Stimulated activated CD4-positive, alpha-beta T cell treated with anti-CD3 and anti-CD28 coated beads, Interleukin-2, amount 100 ng/mL, for 48 hours (primary cell): ENCODE measurements around the gene KLRC3.
"Not testable (repeated sequence)": the region's sequence is repeated elsewhere in the genome, so short reads cannot be mapped to it uniquely, and the experiment has no call there.

ENCODE experiments used
- DNase-seq, 2 donors: peaks; one replicate each; pipeline ENCODE4 v3.0.0-alpha.2; 2020

Gene KLRC3

DNA sequence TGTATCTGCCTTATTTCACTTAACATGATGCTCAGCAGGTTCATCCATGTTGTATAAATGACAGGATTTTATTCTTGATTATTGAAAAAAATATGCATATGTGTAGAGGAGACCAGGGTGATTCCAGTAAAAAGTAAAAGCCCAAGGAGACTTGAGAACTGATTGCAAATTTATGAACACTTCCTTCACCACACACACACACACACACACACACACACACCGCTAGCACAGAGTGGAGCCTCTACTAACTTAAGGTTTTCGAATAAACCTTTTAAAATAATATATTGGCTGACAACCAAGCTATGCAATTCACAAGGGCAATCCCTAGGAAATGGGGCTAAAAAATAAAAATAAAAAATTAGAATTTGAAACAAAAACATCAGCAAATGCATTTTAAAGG, 22.2 kb downstream of the KLRC3 start:
- DNase-seq: no peak

DNA sequence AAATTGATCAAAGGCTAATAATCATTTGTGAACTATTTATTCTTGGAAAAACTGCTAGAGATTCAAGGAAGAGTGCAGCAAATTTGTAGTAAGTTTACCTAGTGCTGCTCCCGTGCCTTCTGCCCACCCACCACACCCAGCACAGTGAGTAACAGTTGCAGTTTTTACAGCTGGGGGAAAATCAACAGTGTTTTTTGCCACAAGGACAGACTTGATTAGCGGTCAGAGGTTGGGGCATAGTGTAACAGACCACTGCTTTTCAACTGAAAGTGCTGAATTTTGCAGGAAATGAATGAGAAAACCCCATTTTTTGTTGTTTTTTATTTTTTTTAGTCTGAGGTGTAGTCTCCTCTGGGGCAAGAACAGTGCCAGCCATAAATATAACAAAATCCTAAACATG, 23.1 kb downstream of the KLRC3 start:
- DNase-seq: no peak

DNA sequence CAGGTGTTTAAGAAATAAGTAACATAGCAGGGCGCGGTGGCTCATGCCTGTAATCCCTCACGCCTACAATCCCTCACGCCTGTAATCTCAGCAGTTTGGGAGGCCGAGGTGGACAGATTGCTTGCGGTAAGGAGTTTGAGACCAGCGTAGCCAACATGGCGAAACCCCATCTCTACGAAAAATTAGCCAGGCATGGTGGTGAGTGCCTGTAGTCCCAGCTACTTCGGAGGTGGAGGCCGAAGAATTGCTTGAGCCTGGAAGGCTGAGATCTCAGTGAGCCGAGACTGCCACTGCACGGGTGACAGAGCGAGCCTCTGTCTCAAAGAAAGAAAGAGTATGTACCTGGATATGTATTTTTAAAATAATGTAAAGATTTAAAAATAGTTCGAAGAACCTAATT, 24.2 kb downstream of the KLRC3 start:
- not testable (repeated sequence) for DNase-seq

DNA sequence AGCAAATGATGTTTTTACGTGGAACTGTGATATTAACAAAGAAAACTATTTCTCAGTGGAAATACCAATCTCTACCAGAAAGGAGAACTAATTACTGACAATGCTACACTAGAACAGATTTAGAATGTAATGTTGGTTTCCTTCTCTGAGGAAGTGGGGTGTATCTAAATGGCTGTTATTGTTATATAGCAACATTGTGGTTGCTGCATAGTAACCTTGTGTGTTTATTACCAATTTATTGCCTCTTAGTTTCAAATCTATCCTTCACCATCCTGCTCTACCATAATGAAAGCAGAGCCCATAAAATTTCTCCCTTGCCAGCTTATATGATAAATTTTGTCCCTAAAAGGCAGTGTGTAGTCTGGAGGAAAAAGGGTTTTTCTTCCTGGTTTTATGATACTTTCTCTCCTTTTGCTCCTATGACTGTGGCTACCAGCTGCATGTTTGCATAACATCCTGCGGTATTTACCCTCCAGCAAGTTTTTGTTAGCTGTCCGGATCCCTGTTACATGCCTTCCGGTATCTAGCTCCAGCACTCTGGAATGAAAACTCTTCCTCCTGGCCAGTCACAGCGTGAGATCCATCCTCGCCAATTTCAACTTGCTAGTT, 24.9 kb downstream of the KLRC3 start:
- DNase-seq: no peak

DNA sequence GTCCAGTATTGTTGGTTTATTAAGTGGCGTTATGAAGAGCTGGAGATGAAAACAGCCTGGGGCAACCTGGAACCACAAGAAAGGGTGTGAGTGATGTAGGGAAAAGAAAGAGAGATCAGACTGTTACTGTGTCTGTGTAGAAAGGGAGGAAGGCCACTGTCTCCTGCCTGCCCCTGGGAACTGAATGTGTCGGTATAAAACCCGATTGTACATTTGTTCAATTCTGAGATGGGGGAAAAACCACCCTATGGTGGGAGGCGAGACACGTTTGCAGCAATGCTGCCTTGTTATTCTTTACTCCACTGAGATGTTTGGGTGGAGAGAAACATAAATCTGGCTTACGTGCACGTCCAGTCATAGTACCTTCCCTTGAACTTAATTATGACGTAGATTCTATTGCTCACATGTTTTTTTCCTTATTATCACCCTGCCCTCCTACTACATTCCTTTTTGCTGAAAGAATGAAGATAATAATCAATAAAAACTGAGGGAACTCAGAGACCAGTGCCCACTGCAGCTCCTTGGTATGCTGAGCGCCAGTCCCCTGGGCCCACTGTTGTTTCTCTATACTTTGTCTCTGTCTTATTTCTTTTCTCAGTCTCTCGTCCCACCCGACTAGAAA, 25.8 kb downstream of the KLRC3 start:
- DNase-seq: not testable (repeated sequence)

DNA sequence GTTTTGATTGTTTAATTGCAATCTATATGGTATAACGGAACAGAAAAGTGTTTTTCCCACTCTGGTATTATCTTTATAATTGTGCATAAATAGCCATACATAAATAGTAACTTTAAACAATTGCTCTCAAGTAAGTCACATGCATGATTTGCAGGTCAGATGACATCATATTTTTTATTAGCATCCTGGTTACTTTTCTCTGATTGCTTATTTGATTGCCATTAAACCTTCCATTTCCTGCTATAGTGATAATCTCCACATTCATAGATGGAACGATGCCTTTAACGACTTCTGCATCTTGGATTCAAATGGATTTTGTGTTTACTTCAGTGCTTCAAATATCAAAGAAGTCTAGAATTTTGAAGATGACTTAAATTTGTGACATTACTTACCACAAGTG, 27.1 kb downstream of the KLRC3 start:
- no peak for DNase-seq

DNA sequence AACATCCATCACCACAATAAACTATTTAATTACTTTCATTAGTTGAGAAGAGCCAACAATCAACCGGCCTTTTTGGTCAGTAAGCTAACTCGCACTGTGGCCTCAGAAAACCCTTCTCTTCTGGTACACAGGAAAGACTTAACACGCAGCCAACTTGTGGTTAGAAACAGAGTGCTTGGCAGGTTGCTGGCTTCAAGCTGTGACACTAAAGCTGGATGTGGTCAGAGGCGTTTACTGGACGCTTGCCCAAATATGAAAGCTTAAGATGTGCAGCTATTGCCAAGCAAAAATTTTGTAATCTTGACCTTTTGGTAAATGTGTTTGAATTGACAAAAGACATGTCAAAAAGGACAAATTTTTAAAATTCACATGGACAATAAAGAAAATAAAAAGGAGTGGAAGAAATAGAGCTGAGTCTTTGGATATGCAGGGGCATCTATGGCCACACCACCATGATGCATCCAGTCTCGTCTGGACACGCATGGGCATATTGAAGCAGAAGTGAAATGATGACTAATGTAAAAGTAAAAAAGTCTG, 27.9 kb downstream of the KLRC3 start:
- DNase-seq: no peak

DNA sequence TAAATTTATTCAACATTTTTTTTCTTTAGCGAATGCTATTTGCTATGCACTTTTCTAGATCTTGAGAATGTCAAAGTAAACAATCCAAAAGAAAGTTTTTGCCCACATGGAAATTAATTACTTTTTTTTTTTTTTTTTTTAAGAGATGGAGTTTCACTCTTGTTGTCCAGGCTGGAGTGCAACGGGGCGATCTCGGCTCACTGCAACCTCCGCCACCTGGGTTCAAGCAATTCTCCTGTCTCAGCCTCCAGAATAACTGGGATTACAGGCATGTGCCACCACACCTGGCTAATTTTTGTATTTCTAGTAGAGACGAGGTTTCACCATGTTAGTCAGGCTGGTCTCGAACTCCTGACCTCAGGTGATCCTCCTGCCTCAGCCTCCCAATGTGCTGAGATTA, 29.4 kb downstream of the KLRC3 start:
- not testable (repeated sequence) for DNase-seq

DNA sequence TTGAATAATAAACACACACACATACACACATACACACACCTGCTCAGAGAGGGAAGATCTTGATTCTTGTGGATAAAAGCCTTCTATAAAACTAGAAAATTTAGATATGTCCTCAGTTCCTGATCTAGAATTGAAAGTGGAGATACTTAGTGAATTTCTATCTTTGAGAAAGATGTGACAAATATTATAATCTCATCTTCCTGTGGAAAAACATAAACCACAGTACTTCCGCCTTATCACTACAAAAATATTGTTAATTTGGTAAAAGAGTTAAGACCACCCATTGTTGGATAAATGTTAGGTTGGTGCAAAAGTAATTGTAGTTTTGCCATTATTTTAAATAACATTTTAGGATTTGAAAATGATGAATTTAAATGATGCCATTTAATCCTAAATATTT, 30.5 kb downstream of the KLRC3 start, which contains the start of gene KLRK1:
KLRK1 (minus strand) TSS at position 138 of the 400 bp plus-strand sequence. CDS start 1,231 bp downstream, outside the sequence.
- DNase-seq: no peak

DNA sequence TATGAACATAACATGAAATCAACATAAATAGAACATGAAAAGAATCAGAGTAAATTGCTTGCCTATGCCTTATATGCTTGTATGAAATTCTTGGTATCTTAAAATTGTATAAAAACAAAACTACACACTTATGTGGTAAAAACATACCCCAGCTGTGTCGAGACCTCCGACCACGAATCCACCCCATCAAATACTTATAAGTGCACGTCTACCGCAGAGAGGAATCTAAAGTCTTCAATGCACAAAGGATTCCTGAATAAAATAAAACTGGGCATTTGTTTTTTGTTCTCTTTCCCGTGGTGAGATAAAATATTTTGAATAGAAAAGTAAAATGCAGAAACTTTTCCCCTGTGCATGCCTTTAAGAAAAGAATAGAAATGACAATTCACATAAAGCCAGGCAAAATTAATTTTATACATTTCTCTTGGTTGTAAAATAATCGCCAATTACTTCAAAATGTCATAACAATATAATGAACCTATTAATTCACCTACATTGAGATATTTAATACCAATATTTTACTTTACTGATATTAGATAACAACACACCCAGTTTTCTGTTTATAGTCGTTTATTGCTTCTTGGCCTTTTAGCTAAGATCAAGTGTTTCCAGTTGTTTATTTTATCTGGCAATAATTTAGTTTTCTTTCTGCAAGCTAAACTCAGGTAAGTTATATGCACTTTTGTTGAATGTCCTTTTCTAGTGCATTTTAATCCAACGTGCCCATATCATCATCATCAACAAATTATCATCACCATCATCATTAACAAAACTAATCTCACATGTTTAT, 31.6 kb downstream of the KLRC3 start:
- DNase-seq: no peak

DNA sequence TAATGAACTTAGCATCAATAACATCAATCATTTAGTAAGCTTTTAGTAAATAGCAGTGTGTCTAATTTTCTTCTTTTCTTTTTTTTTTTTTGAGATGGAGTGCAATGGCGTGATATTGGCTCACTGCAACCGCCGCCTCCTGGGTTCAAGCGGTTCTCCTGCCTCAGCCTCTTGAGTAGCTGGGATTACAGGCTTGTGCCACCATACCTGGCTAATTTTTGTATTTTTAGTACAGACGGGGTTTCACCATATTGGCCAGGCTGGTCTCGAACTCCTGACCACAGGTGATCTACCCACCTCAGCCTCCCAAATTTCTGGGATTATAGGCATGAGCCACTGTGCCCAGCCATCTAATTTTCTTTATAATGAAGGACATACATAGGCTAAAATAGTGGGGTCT, 32.9 kb downstream of the KLRC3 start:
- DNase-seq: not testable (repeated sequence)

DNA sequence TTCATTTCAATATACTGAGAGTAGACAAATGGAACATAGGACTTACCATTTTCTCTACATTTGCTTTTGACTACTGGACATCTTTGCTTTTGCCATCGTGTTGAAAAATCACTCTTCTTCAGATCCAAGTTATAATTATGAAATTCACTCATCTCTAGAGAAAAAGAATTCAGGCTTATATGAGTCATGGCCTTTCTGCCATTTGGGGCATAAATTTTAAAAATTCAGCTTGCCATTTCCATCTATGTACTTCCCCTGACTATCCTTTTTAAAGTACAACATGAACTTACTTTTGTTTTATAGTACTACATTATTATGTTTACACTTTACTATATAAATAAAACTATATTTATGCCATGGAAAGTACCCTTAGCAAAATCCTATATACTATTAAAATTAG, 33.5 kb downstream of the KLRC3 start:
- no peak for DNase-seq

DNA sequence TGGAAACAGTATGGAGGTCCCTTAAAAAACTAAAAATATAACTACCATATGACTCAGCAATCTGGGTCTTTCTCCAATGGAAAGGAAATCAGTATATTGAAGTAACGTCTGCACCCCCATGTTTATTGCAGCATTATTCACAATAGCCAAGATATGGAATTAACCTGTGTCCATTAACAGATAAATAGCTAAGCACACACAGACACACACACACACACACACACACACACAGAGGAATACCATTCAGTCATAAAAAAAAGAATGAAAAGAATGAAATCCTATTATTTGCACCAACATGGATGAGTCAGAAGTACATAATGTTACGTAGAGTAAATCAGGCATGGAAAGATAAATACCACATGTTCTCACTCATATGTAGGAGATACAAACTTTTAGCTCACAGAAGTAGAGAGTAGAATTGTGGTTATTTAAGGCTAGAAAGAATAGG, 35.2 kb downstream of the KLRC3 start:
- no peak for DNase-seq

DNA sequence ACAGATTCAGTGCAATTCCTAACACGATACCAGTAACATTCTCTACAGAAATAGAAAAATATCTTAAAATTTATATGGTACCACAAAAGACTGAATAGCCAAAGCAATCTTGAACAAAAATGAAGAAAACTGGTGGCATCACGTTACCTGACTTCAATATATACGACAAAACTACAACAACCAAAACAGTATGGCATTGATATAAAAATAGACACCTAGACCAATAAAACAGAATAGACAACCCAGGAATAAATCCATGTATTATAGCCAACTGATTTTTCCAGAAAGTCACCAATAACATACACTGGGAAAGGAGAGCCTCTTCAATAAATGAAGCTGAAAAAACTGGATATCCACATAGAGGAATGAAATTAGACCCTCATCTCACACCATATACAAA, 36.2 kb downstream of the KLRC3 start:
- no peak for DNase-seq

DNA sequence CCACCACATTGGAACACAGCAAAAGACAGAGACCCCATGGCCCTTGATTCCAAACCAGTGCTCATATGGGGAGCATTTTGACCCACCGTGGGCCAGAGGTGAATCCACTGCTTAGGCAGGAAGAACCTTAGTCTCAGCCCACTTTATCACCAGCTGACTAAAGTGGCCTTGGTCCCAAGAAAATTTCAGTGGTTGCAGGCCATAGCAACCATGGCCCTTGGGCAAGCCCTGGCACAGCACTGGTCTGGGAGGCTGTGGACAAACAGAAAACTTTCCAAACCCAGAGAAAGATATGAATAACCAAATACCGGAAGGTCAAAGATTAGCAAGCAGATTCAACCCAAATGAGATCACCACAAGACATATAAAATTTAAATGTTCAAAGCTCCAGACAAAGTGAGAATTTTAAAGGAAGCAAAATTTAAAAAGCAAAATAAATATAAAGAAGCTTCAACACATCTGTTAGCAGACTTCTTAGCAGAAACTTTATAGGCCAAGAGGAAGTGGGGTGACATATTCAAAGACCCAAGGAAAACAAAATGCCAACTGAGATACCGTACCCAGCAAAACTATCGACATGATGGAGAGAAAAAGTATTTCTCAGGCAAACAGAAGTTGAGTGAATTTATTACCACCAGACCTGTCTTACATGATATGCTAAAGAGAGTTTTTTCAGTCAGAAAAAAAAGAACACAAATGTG, 38.3 kb downstream of the KLRC3 start:
- no peak for DNase-seq

DNA sequence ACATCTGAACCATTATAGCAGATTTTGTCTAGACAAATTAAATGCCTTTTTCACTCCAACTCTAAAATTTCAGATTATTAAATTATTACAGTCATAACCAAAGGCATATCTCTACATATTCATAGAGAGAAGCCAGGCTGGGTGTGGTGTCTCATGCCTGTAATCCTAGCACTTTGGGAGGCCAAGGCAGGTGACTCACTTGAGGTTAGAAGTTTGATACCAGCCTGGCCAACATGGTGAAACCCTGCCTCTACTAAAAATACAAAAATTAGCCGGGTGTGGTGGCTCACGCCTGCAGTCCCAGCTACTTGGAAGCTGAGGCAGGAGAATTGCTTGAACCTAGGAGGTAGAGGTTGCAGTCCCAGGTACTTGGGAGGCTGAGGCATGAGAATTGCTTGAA, 41.7 kb downstream of the KLRC3 start:
- DNase-seq: not testable (repeated sequence)

DNA sequence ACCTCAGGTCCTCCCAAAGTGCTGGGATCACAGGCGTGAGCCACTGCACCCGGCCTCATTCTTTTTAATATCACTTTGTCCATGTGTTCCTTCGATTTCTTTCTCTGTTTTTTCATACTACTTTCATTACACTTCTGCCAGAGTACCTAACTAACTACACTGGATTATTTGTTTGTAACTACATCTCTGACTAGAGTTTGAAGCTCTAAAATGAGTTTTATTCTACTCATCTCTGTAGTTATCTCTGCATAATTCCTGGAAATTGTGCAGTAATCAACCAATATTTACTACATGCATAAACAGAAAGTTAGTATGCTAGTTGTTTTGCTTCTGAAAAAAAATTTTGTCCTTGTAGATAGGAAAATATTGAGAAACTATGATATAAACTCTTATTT, 45.8 kb downstream of the KLRC3 start:
- no peak for DNase-seq

DNA sequence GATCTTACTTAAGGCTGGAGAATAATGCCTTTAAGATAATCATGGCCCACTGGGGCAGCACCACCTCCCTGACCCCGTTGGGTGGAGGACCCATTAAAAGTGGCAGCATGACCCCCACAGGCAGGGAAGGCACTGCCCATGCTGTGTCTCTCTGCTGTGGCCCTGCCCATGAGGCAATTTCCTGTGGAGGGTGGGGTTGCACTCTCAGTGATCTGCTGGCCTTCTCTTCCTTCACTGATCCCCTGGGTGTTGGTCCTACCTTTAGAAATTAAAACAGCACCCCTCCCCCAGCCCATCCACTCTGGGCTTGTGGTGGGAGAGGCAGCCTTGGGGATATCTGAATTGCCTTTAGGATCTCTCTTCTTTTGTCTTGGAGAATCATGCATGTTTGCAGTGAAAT, 47.8 kb downstream of the KLRC3 start:
- no peak for DNase-seq

DNA sequence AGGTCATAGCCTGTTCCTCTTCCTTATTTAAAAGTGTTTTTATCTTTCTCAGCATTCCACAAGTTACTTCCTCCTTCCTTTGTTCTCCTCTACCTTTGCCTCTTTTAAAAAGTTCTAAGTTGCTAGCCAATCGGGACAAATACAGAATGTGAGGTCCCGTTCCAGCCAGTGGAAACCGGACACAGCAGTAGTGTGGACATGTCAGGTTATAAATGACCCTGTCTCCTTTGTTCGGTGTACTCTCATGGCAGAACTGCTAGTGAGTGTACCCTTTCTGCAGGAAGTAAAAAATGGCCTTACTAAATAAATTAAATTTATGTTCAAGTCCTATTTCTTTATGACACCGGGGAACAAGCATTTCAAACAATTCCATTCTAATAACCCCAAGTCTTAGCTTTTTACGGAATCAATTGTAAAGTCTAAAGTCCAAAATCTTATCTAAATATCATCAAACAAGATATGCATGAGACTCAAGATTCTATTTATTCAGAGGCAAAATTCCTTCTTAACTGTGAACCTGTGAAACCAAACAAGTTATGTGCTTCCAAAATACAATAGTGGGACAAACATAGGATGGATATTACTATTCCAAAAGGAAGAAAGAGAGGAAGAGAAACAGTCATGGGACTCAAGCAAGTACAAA, 48.4 kb downstream of the KLRC3 start:
- DNase-seq: not testable (repeated sequence)

DNA sequence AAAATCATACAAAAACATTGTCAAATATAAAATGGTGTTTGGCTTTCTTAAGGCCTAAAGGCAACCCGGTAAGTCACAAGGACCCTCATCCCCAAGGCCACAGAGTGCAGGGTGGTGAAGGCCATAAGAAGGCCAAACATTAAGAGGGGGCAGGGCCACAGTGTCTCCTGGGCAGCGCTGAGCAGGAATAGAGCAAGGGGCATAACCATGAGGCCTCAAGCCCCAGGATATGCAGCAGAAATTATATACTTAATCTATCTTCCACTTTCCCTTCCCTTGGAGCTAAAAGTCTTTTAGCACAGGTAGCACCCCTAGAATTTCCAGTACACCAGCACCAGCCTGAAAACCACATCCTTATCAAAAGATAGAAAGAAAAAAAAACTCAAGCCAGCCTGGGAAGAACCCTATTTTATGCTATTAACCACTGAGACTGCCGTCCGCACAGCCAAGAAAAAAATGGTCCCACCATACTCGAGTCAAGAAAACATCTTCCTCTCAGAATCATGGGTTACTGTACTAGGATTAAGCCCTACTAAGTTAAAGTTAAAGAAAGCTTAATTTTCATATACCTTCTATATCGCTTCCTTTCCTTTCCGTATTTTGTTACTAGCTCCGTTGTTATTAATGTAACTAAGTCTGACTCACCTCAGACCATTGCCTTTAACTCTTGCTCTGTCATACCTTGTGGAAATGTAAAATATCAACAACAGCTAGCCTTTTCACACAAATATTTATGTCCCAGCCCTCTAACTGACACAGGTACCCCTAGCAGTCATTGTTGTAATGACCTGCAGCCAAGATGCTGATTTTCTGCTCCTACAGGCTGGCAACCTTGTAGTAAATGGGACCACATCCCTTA, 50.6 kb downstream of the KLRC3 start:
- no peak for DNase-seq
